HepG2 (cell line): Measurements from ENCODE around the gene NTMT1. TPM values are rescaled to one million over a fixed set of nuclear protein-coding genes. Genes with fewer than 3 reads are reported as not detected.

Experiments used
- ATAC-seq: fragments of 200-7000 bp; cut with Tn5 transposase; 3 replicates; pipeline ENCODE4 v1.9.1; 2020; ENCODE audit warnings: mild to moderate bottlenecking, moderate library complexity
- BruUV-seq: library from RNA; stranded (reverse); fragments of 400-500 nt; replicated peaks from 2 replicates; lab custom pipeline; 2021; lab: Mats Ljungman, UMichigan
- CTCF ChIA-PET: fragments of 300-600 bp; formaldehyde crosslinking; extraction: SDS; loops from one replicate; lab custom pipeline; 2021; ENCODE audit warnings: low total read pairs, inconsistent platforms, low intra/inter-chr PET ratio; lab: Yijun Ruan, JAX
- POLR2A ChIA-PET: fragments of 350-600 bp; sonication (Branson Sonifier 250); formaldehyde crosslinking; loops from one replicate; lab custom pipeline; 2020; ENCODE audit warnings: antibody characterized with exemption, inconsistent platforms; lab: Yijun Ruan, JAX
- DNase-seq: peaks from one replicate; pipeline ENCODE4 v3.0.0-alpha.2; 2015; ENCODE audit warnings: low spot score
- FAIRE-seq: peaks from 3 replicates; lab custom pipeline; 2011; peaks lifted over from hg19 to GRCh38; lab: Jason Lieb, UNC
- H2AFZ ChIP-seq: one replicate; pipeline ENCODE4 v1.6.1; 2011; ENCODE audit warnings: low read length, inconsistent platforms
- H3K27ac ChIP-seq: fragments of 300-600 bp; 3 replicates; pipeline ENCODE4 v1.8.0; 2011; ENCODE audit warnings: mixed run types, mild to moderate bottlenecking, mixed read lengths, low read length, inconsistent platforms; ENCODE audit not compliant: insufficient read depth; ENCODE audit errors: extremely low read length
- H3K27me3 ChIP-seq, 2 experiments: fragments of 200-600 bp in 1 of 2; 2 replicates in 1 of 2; 3 replicates in 1 of 2; pipeline versions ENCODE4 v1.6.0 to v1.8.0; 2011; ENCODE audit warnings: low read length in 2 of 2, mild to moderate bottlenecking in 2 of 2, moderate library complexity in 2 of 2, inconsistent platforms in 1 of 2; ENCODE audit not compliant: insufficient read depth in 2 of 2, control insufficient read depth in 1 of 2
- H3K36me3 ChIP-seq, 2 experiments: fragments of 200-600 bp in 1 of 2; replicated peaks in 1 of 2; 2 replicates in 1 of 2; 3 replicates in 1 of 2; pipeline versions ENCODE4 v1.5.1 to v1.8.0; 2011; ENCODE audit warnings: low read length in 2 of 2, inconsistent platforms in 1 of 2; ENCODE audit not compliant: insufficient read depth in 2 of 2, control insufficient read depth in 1 of 2
- H3K4me1 ChIP-seq: 2 replicates; pipeline ENCODE4 v1.5.1; 2012; ENCODE audit warnings: low read length, inconsistent platforms; ENCODE audit not compliant: insufficient read depth
- H3K4me2 ChIP-seq: 2 replicates; pipeline ENCODE4 v1.6.0; 2011; ENCODE audit warnings: low read depth, low read length, inconsistent platforms
- H3K4me3 ChIP-seq, 3 experiments: fragments of 200-600 bp in 1 of 3; sonication (generic), shearing (Covaris generic) in 1 of 3; replicated peaks in 1 of 3; 2 replicates each; pipeline ENCODE4 v1.5.1; 2011 to 2016; ENCODE audit warnings: low read length in 3 of 3, inconsistent platforms in 2 of 3, low read depth in 2 of 3, mild to moderate bottlenecking in 2 of 3, control low read depth in 1 of 3, mixed read lengths in 1 of 3; ENCODE audit not compliant: insufficient read depth in 1 of 3
- H3K79me2 ChIP-seq: one replicate; pipeline ENCODE4 v1.6.1; 2011; ENCODE audit warnings: low read length, inconsistent platforms; ENCODE audit not compliant: insufficient read depth
- H3K9ac ChIP-seq: 2 replicates; pipeline ENCODE4 v1.6.0; 2011; ENCODE audit warnings: mild to moderate bottlenecking, low read depth, low read length, inconsistent platforms; ENCODE audit not compliant: insufficient read depth
- H3K9me3 ChIP-seq: 2 replicates; pipeline ENCODE4 v1.5.1; 2012; ENCODE audit warnings: mild to moderate bottlenecking, low read length
- H4K20me1 ChIP-seq: 2 replicates; pipeline ENCODE4 v1.6.0; 2011; ENCODE audit warnings: inconsistent platforms, mild to moderate bottlenecking, low read length, moderate library complexity; ENCODE audit not compliant: insufficient read depth
- ATAD3A ChIP-seq: sonication (generic); formaldehyde crosslinking; IDR thresholded peaks from 2 replicates; pipeline ENCODE4 v1.4.0; 2020; ENCODE audit warnings: missing genetic modification reagents
- CSRNP1 ChIP-seq: sonication (generic); formaldehyde crosslinking; IDR thresholded peaks from 2 replicates; pipeline ENCODE4 v1.8.1; 2023; ENCODE audit warnings: mild to moderate bottlenecking, missing genetic modification reagents
- FOXO1 ChIP-seq: sonication (generic); formaldehyde crosslinking; IDR thresholded peaks from 2 replicates; pipeline ENCODE4 v1.4.0; 2020; ENCODE audit warnings: missing genetic modification reagents
- GFI1 ChIP-seq: sonication (generic); formaldehyde crosslinking; IDR thresholded peaks from 2 replicates; pipeline ENCODE4 v1.5.0; 2020; ENCODE audit warnings: missing genetic modification reagents, mild to moderate bottlenecking, borderline replicate concordance
- IKZF1 ChIP-seq: fragments of 450-650 bp; IDR thresholded peaks from 2 replicates; pipeline ENCODE4 v1.7.1; 2016
- MXI1 ChIP-seq: IDR thresholded peaks from 3 replicates; pipeline ENCODE4 v1.6.1; 2012; ENCODE audit warnings: low read depth, low read length, inconsistent platforms, borderline replicate concordance
- MYNN ChIP-seq: sonication (generic); formaldehyde crosslinking; IDR thresholded peaks from 2 replicates; pipeline ENCODE4 v1.4.0; 2020; ENCODE audit warnings: mild to moderate bottlenecking, low read depth, missing genetic modification reagents
- NR2F6 ChIP-seq, 2 experiments: IDR thresholded peaks; 2 replicates each; pipeline ENCODE4 v1.6.1; 2016; ENCODE audit warnings: antibody characterized with exemption in 1 of 2, mild to moderate bottlenecking in 1 of 2
- PAX8 ChIP-seq: sonication (generic); formaldehyde crosslinking; IDR thresholded peaks from 2 replicates; pipeline ENCODE4 v1.8.0; 2022; ENCODE audit warnings: mild to moderate bottlenecking, missing genetic modification reagents, borderline replicate concordance
- SKI ChIP-seq: fragments of 450-650 bp; IDR thresholded peaks from one replicate; pipeline ENCODE4 v1.6.1; 2018; ENCODE audit warnings: mild to moderate bottlenecking; ENCODE audit not compliant: partially characterized antibody
- TCF7 ChIP-seq: sonication (generic); IDR thresholded peaks from 2 replicates; pipeline ENCODE4 v1.6.1; 2016; ENCODE audit warnings: antibody characterized with exemption, low read depth
- YEATS2 ChIP-seq: sonication (generic); formaldehyde crosslinking; IDR thresholded peaks from 2 replicates; pipeline ENCODE4 v1.4.0; 2020; ENCODE audit warnings: missing genetic modification reagents, borderline replicate concordance
- ZNF431 ChIP-seq: sonication (generic); formaldehyde crosslinking; IDR thresholded peaks from 2 replicates; pipeline ENCODE4 v1.9.0; 2022; ENCODE audit warnings: missing genetic modification reagents, low read depth, mild to moderate bottlenecking, borderline replicate concordance
- ZNF451 ChIP-seq: sonication (generic); formaldehyde crosslinking; IDR thresholded peaks from 2 replicates; pipeline ENCODE4 v1.5.0; 2020; ENCODE audit warnings: mild to moderate bottlenecking, missing genetic modification reagents
- ZNF468 ChIP-seq: sonication (generic); formaldehyde crosslinking; IDR thresholded peaks from 2 replicates; pipeline ENCODE4 v1.8.0; 2022; ENCODE audit warnings: mild to moderate bottlenecking, moderate library complexity, missing genetic modification reagents
- ZNF607 ChIP-seq: sonication (generic); formaldehyde crosslinking; IDR thresholded peaks from 2 replicates; pipeline ENCODE4 v1.5.1; 2020; ENCODE audit warnings: missing genetic modification reagents, mild to moderate bottlenecking, borderline replicate concordance
- WGBS: methylation state at CpG from one replicate; pipeline ENCODE4 v1.1.6; 2017; ENCODE audit warnings: low lambda C conversion rate; 5-methylcytosine and 5-hydroxymethylcytosine counted together
- in situ Hi-C: cut with HindIII; loops from 2 replicates; pipeline ENCODE4 v1.10.0; 2017; ENCODE audit warnings: low pct_unique_long_range_greater_than_20kb; ENCODE audit not compliant: extremely low pct_ligation_motif_present
- intact Hi-C: fragments of 100-400 bp; cut with micrococcal nuclease; formaldehyde crosslinking; loops from one replicate; pipeline ENCODE4 v1.10.0; 2022; ENCODE audit not compliant: unreplicated experiment
- polyA plus RNA-seq, 8 experiments: library from polyadenylated mRNA; depleted of rRNA in 3 of 8; stranded (reverse) in 7 of 8; unstranded in 1 of 8; fragments of >200 nt; fragmentation: Illumina TruSeq in 4 of 8; extraction: Trizol in 4 of 8; gene quantifications; 2 replicates each; pipeline versions ENCODE4 v1.2.1 to v1.2.3, GENCODE V29; 2011 to 2016; ENCODE audit warnings: low read depth in 4 of 8, missing spikeins in 1 of 8, mixed read lengths in 1 of 8; ENCODE audit not compliant: insufficient read depth in 1 of 8
- total RNA-seq, 5 experiments: library from RNA; depleted of rRNA; stranded (reverse); fragments of >200 nt; fragmentation: Illumina TruSeq; extraction: Trizol; gene quantifications; 2 replicates each; pipeline ENCODE4 v1.2.3, GENCODE V29; 2016; ENCODE audit warnings: low read depth in 1 of 5
- TF ChIP-seq, protein P1 (sequence below): sonication (generic); formaldehyde crosslinking; IDR thresholded peaks from 2 replicates; pipeline ENCODE4 v1.4.0; 2020; ENCODE audit warnings: missing genetic modification reagents, mild to moderate bottlenecking, borderline replicate concordance
- TF ChIP-seq, protein P2 (sequence below): sonication (generic); formaldehyde crosslinking; IDR thresholded peaks from 2 replicates; pipeline ENCODE4 v1.5.0; 2020; ENCODE audit warnings: mild to moderate bottlenecking, low read depth, missing genetic modification reagents, borderline replicate concordance

NTMT1 gene
- total and polyA plus RNA-seq, 2 of the 13 experiments (the other 11 are each of a cell fraction or from before 2014, with no cell fraction given), result 49.1 to 53.8 TPM

GRCh38 chr9:129641750-129642585 is 16.0 kb downstream of the NTMT1 start, which contains the start of gene ASB6:
Gene ASB6 (minus strand): TSS chr9:129642151. CDS start chr9:129641999, 152 bp downstream.
- H3K9me3 ChIP-seq, result no peaks in the 10 kb centered on the region
- peaks cover 12 to 31% of the 10 kb centered on the region in 2 experiments; a peak in 4 of 5 replicates for H3K36me3 ChIP-seq
- DNase-seq, result peak; percentile 92
- in situ Hi-C loops, result loop anchor here (10.0 kb wide), 1 partner anchor 143 kb away; no protein-coding TSS in a partner anchor
- BruUV-seq, result no TSS peak
- peaks cover 0 to 12% of the 10 kb centered on the region in 2 experiments; a peak in 2 of 5 replicates for H3K27me3 ChIP-seq
- intact Hi-C loops, result loop anchor here (5.0 kb wide), 1 partner anchor 140 kb away; no protein-coding TSS in a partner anchor
- peak within 1 kb of the TSS; percentile 99 for H3K4me2 ChIP-seq
- no CpG with 5 or more reads among the region's 93 CpGs for WGBS
- peak; percentile 86 for FAIRE-seq
- peaks cover 30% of the 10 kb centered on the region for H3K4me1 ChIP-seq
- peaks cover 9% of the 10 kb centered on the region; the same call in 1 of the 2 replicates for H4K20me1 ChIP-seq
- peak within 1 kb of the TSS; percentile 51 for H3K27ac ChIP-seq
- peak within 1 kb of the TSS; percentile 92 to 100 (median 98) for H3K4me3 ChIP-seq
- H2AFZ ChIP-seq, result no peak within 1 kb of the TSS
- peak; percentile 95 for ATAC-seq
- CTCF ChIA-PET, result interaction anchor here (1.5 to 1.9 kb wide), 2 partner anchors 142 to 149 kb away, joined by 9 to 15 read pairs; no protein-coding TSS in a partner anchor
- H3K79me2 ChIP-seq, result peaks cover 23% of the 10 kb centered on the region
- peak within 1 kb of the TSS; percentile 94 for H3K9ac ChIP-seq
- POLR2A ChIA-PET, result no interaction called here
- TF ChIP-seq MXI1 (peak; percentile 45; the same call in 1 of the 3 replicates), SKI (peak; percentile 78), TCF7 (no peak), ZNF451 (CRISPR knock-in tag) (peak; percentile 73; the same call in 1 of the 2 replicates), NR2F6 (IDR thresholded peaks at IDR 0.05) (no peak), NR2F6 (CRISPR knock-in tag; IDR thresholded peaks at IDR 0.05) (peak; percentile 54; the same call in 1 of the 2 replicates), ATAD3A (CRISPR knock-in tag) (no peak), ZNF468 (no peak), GFI1 (peak; percentile 61; the same call in 1 of the 2 replicates), PAX8 (CRISPR knock-in tag) (peak; percentile 52; the same call in 1 of the 2 replicates), ZNF431 (CRISPR knock-in tag) (peak; percentile 82; the same call in 1 of the 2 replicates), ZNF607 (CRISPR knock-in tag) (peak; percentile 84), CSRNP1 (CRISPR knock-in tag) (peak; percentile 74), IKZF1 (no peak), FOXO1 (CRISPR knock-in tag) (peak; percentile 65; the same call in 1 of the 2 replicates), MYNN (0 out of 2 replicates have a peak, but pooled peaks have one; percentile 24), YEATS2 (CRISPR knock-in tag) (peak; percentile 97)
- TF ChIP-seq, protein P1, sequence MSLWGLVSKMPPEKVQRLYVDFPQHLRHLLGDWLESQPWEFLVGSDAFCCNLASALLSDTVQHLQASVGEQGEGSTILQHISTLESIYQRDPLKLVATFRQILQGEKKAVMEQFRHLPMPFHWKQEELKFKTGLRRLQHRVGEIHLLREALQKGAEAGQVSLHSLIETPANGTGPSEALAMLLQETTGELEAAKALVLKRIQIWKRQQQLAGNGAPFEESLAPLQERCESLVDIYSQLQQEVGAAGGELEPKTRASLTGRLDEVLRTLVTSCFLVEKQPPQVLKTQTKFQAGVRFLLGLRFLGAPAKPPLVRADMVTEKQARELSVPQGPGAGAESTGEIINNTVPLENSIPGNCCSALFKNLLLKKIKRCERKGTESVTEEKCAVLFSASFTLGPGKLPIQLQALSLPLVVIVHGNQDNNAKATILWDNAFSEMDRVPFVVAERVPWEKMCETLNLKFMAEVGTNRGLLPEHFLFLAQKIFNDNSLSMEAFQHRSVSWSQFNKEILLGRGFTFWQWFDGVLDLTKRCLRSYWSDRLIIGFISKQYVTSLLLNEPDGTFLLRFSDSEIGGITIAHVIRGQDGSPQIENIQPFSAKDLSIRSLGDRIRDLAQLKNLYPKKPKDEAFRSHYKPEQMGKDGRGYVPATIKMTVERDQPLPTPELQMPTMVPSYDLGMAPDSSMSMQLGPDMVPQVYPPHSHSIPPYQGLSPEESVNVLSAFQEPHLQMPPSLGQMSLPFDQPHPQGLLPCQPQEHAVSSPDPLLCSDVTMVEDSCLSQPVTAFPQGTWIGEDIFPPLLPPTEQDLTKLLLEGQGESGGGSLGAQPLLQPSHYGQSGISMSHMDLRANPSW (CRISPR knock-in tag), result peak; percentile 89; the same call in 1 of the 2 replicates
- TF ChIP-seq, protein P2, sequence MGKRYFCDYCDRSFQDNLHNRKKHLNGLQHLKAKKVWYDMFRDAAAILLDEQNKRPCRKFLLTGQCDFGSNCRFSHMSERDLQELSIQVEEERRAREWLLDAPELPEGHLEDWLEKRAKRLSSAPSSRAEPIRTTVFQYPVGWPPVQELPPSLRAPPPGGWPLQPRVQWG, result no peak
